DND-41 (cell line): ENCODE data around the gene MYLK.
A peak's percentile ranks its signal among the peaks of the same experiment; 100 is the strongest.

Source experiments
- ATAC-seq: fragments of 200-7000 bp; cut with Tn5 transposase; 3 replicates; pipeline ENCODE4 v1.9.1; 2021; ENCODE audit warnings: low read depth; ENCODE audit not compliant: insufficient read depth
- DNase-seq: peaks from one replicate; pipeline ENCODE4 v3.0.0-alpha.2; 2020
- H2AFZ ChIP-seq: 2 replicates; pipeline ENCODE4 v1.6.0; 2012; ENCODE audit warnings: low read depth, low read length
- H3K27ac ChIP-seq: 2 replicates; pipeline ENCODE4 v1.5.1; 2012; ENCODE audit warnings: low read length, inconsistent platforms
- H3K27me3 ChIP-seq: fragments of 200-600 bp; sonication (generic); 2 replicates; pipeline ENCODE4 v1.6.0; 2012; ENCODE audit warnings: low read length, mild to moderate bottlenecking, inconsistent platforms; ENCODE audit not compliant: insufficient read depth, poor library complexity
- H3K36me3 ChIP-seq: 2 replicates; pipeline ENCODE4 v1.5.1; 2012; ENCODE audit warnings: low read length, inconsistent platforms; ENCODE audit not compliant: insufficient read depth
- H3K4me1 ChIP-seq: 2 replicates; pipeline ENCODE4 v1.5.1; 2012; ENCODE audit warnings: mild to moderate bottlenecking, low read length; ENCODE audit not compliant: insufficient read depth
- H3K4me2 ChIP-seq: 2 replicates; pipeline ENCODE4 v1.6.0; 2012; ENCODE audit warnings: mild to moderate bottlenecking, moderate library complexity, low read length, inconsistent platforms; ENCODE audit not compliant: insufficient read depth
- H3K4me3 ChIP-seq, 2 experiments: fragments of 200-600 bp in 1 of 2; shearing (Covaris generic) in 1 of 2; 2 replicates each; pipeline ENCODE4 v1.5.1; 2012 to 2016; ENCODE audit warnings: inconsistent platforms in 2 of 2, low read length in 2 of 2, mild to moderate bottlenecking in 2 of 2, low read depth in 1 of 2, moderate library complexity in 1 of 2
- H3K79me2 ChIP-seq: 2 replicates; pipeline ENCODE4 v1.6.0; 2012; ENCODE audit warnings: low read length, inconsistent platforms; ENCODE audit not compliant: insufficient read depth
- H3K9ac ChIP-seq: 2 replicates; pipeline ENCODE4 v1.6.0; 2012; ENCODE audit warnings: low read depth, mild to moderate bottlenecking, inconsistent platforms, low read length, moderate library complexity
- H3K9me3 ChIP-seq: 2 replicates; pipeline ENCODE4 v1.5.1; 2012; ENCODE audit warnings: low read length, moderate library complexity, mild to moderate bottlenecking, inconsistent platforms; ENCODE audit not compliant: insufficient read depth, severe bottlenecking
- H4K20me1 ChIP-seq: 2 replicates; pipeline ENCODE4 v1.6.0; 2012; ENCODE audit warnings: low read length; ENCODE audit not compliant: insufficient read depth
- CTCF ChIP-seq: IDR thresholded peaks from 2 replicates; pipeline ENCODE4 v1.5.1; 2012; ENCODE audit warnings: borderline replicate concordance, low read length, moderate library complexity, mild to moderate bottlenecking; ENCODE audit not compliant: poor library complexity, severe bottlenecking; ENCODE audit errors: extremely low read depth
- EZH2 ChIP-seq: IDR thresholded peaks from 3 replicates; pipeline ENCODE4 v1.6.1; 2012; ENCODE audit warnings: borderline replicate concordance, low read depth, mild to moderate bottlenecking, moderate library complexity, low read length, inconsistent platforms; ENCODE audit not compliant: severe bottlenecking

The MYLK gene

GRCh38 chr3:123657568-123657967 lies 226.6 kb downstream of the MYLK start:
- no peaks in the 10 kb centered on the region for H3K79me2 ChIP-seq
- H3K9me3 ChIP-seq = no peaks in the 10 kb centered on the region
- DNase-seq (no peak), ATAC-seq (no peak)
- H3K4me1 ChIP-seq = no peaks in the 10 kb centered on the region
- H3K27me3 ChIP-seq = no peaks in the 10 kb centered on the region
- no peak overlapping the region for H2AFZ ChIP-seq
- no peak overlapping the region for H3K27ac ChIP-seq
- peaks cover 4% of the 10 kb centered on the region; the same call in 1 of the 2 replicates for H4K20me1 ChIP-seq
- TF ChIP-seq CTCF (no peak), EZH2 (no peak)
- H3K9ac ChIP-seq = no peak overlapping the region
- no peak overlapping the region for H3K4me2 ChIP-seq
- H3K4me3 ChIP-seq = no peak overlapping the region
- no peaks in the 10 kb centered on the region for H3K36me3 ChIP-seq

- no peaks in the 10 kb centered on the region for H3K4me1 ChIP-seq
- DNase-seq (no peak), ATAC-seq (no peak)
- H3K9me3 ChIP-seq = no peaks in the 10 kb centered on the region
- H4K20me1 ChIP-seq = peaks cover 5% of the 10 kb centered on the region; the same call in 1 of the 2 replicates
- H3K79me2 ChIP-seq = no peaks in the 10 kb centered on the region
- no peak overlapping the region for H3K4me3 ChIP-seq
- no peak overlapping the region for H3K27ac ChIP-seq
- H2AFZ ChIP-seq = no peak overlapping the region
- no peak overlapping the region for H3K9ac ChIP-seq
- no peaks in the 10 kb centered on the region for H3K36me3 ChIP-seq
- H3K27me3 ChIP-seq = no peaks in the 10 kb centered on the region
- H3K4me2 ChIP-seq = no peak overlapping the region
- TF ChIP-seq CTCF (peak; percentile 0), EZH2 (no peak)
These were observed 227.0 kb downstream of the MYLK start for GRCh38 chr3:123657111-123657510.

DNA sequence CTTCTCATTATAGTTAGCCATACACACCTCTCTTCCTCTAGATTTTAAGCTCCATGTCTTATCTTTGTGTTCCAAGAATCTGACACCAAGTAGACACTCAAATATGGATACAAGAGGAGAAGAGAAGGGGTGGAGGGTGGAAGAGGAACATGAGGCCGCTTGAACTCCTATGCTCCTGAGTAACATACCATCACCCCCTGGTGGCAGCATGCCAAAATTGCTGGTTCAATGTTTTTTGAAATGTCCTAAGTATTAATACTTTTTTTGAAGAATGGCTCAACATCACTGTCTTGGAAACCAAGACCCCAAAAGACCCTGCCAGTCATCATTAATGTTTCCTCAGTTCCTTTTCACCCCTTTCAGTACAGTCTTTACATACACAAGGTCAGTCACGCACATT lies 227.4 kb downstream of the MYLK start:
- H3K9ac ChIP-seq = no peak overlapping the region
- no peak for DNase-seq

More for the DNA sequence above, 227.4 kb downstream of the MYLK start:
- Histone ChIP-seq H3K27me3 (no peaks in the 10 kb centered on the region), H4K20me1 (peaks cover 5% of the 10 kb centered on the region; the same call in 1 of the 2 replicates), H3K4me2 (no peak overlapping the region), H3K79me2 (no peaks in the 10 kb centered on the region), H3K27ac (no peak overlapping the region), H3K9me3 (no peaks in the 10 kb centered on the region), H3K4me1 (no peaks in the 10 kb centered on the region), H3K4me3 (no peak overlapping the region), H3K36me3 (no peaks in the 10 kb centered on the region), H2AFZ (no peak overlapping the region)
- ATAC-seq = no peak
- TF ChIP-seq EZH2 = no peak
- TF ChIP-seq CTCF = peak; percentile 43
